ENCODE data around the gene C2orf68.

- TF ChIP-seq TEAD4 (IDR thresholded peaks at IDR 0.05), result no peak
- TF ChIP-seq FOXM1 (IDR thresholded peaks at IDR 0.05; ENCODE audit: borderline replicate concordance, low read depth), result no peak
- no peak for TF ChIP-seq RAD21 (IDR thresholded peaks at IDR 0.05; ENCODE audit: low read depth)
- no peak for TF ChIP-seq MAX (IDR thresholded peaks at IDR 0.05)
- no peak for TF ChIP-seq YY1 (IDR thresholded peaks at IDR 0.05; ENCODE audit: low read depth)
- TF ChIP-seq EP300 (IDR thresholded peaks at IDR 0.05; ENCODE audit: borderline replicate concordance), result no peak
- no peak for TF ChIP-seq CEBPB (IDR thresholded peaks at IDR 0.05)
- no peak for TF ChIP-seq USF1 (IDR thresholded peaks at IDR 0.05)
- TF ChIP-seq EGR1 (IDR thresholded peaks at IDR 0.05), result no peak
- no peak for TF ChIP-seq REST (IDR thresholded peaks at IDR 0.05; ENCODE audit: low read depth)
- TF ChIP-seq TAF1 (IDR thresholded peaks at IDR 0.05; ENCODE audit: low read depth), result no peak
- no peak for TF ChIP-seq CREB1 (IDR thresholded peaks at IDR 0.05; ENCODE audit: low read depth)
- no peak for TF ChIP-seq NFIC (IDR thresholded peaks at IDR 0.05)
Observed at GRCh38 chr2:85597241-85597640, 14.6 kb downstream of the C2orf68 start.
